HL-60 (cell line): ENCODE measurements around the gene VMAC.

Experiments used
- DNase-seq, 2 experiments: peaks; one replicate each; pipeline ENCODE4 v3.0.0-alpha.2; 2010 to 2020; ENCODE audit warnings: low read depth in 1 of 2, low spot score in 1 of 2
- H3K27ac ChIP-seq: fragments of 250-450 bp; sonication (Bioruptor Pico); replicated peaks from 2 replicates; pipeline ENCODE4 v1.5.1; 2020; ENCODE audit warnings: mild to moderate bottlenecking, moderate library complexity
- H3K27me3 ChIP-seq: fragments of 250-450 bp; sonication (Bioruptor Pico); 2 replicates; pipeline ENCODE4 v1.5.1; 2021; ENCODE audit warnings: mild to moderate bottlenecking, moderate library complexity; ENCODE audit not compliant: insufficient read depth, poor library complexity, severe bottlenecking
- H3K4me3 ChIP-seq: replicated peaks from 2 replicates; pipeline ENCODE4 v1.5.1; 2011; ENCODE audit warnings: mild to moderate bottlenecking, control low read depth, low read length; ENCODE audit not compliant: insufficient read depth
- CTCF ChIP-seq: IDR thresholded peaks from one replicate; pipeline ENCODE4 v1.5.1; 2011; ENCODE audit warnings: low read length, control low read depth, inconsistent platforms; ENCODE audit not compliant: insufficient read depth
- GABPA ChIP-seq: IDR thresholded peaks from 2 replicates; pipeline ENCODE4 v1.6.1; 2012; ENCODE audit warnings: low read depth
- POLR2AphosphoS5 ChIP-seq: IDR thresholded peaks from 2 replicates; pipeline ENCODE4 v1.6.1; 2012; ENCODE audit warnings: low read depth
- REST ChIP-seq: IDR thresholded peaks from 2 replicates; pipeline ENCODE4 v1.6.1; 2012; ENCODE audit warnings: low read depth; ENCODE audit not compliant: insufficient replicate concordance
- SPI1 ChIP-seq: IDR thresholded peaks from 2 replicates; pipeline ENCODE4 v1.6.1; 2012; ENCODE audit warnings: low read depth, mild to moderate bottlenecking, borderline replicate concordance

The VMAC gene

GRCh38 chr19:5877882-5878281 lies 26.8 kb upstream of the VMAC start:
- Histone ChIP-seq H3K27ac (no peak overlapping the region), H3K4me3 (no peak overlapping the region), H3K27me3 (peaks cover 2% of the 10 kb centered on the region)
- DNase-seq, result no peak
- TF ChIP-seq GABPA, result no peak
- no peak for TF ChIP-seq POLR2AphosphoS5
- TF ChIP-seq REST, result no peak
- TF ChIP-seq CTCF, result no peak
- TF ChIP-seq SPI1, result no peak

- TF ChIP-seq REST (no peak), SPI1 (no peak), POLR2AphosphoS5 (no peak), GABPA (no peak), CTCF (no peak)
- DNase-seq, result no peak
- no peak overlapping the region for H3K27ac ChIP-seq
These were observed 24.5 kb upstream of the VMAC start for GRCh38 chr19:5880196-5880595.

DNA sequence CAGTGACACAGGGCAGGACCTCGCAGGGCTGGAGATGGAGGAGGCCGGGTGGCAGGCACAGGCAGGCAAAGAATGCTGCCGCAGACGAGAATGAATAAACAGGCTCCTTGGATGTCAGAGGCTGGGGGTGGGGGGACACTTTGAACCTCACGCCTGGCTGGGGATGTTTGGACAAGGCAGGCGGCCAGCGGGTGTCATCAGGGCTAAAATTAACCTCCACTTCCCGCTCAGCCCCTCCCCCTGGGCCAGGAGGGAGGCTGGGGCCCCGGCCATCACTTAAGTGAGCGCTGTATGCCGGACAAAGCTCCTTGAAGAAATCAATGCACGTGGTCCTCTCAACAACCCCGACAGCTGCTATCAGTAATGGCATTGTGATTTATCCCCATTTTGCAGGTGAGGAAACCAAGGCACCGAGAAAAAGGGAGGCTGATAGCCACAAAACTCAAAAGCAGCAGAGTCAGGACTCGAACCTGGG lies 24.0 kb upstream of the VMAC start:
- Histone ChIP-seq H3K4me3 (no peak overlapping the region), H3K27me3 (peaks cover 2% of the 10 kb centered on the region), H3K27ac (no peak overlapping the region)
- TF ChIP-seq CTCF (no peak), SPI1 (no peak), POLR2AphosphoS5 (no peak), GABPA (no peak), REST (no peak)
- DNase-seq, result no peak

More at GRCh38 chr19:5880196-5880595, 24.5 kb upstream of the VMAC start:
- Histone ChIP-seq H3K27me3 (peaks cover 2% of the 10 kb centered on the region), H3K4me3 (no peak overlapping the region)
